GM21619 (cell line): Measurements from ENCODE around the gene MYT1.

Experiments
- ATAC-seq: cut with Tn5 transposase; IDR thresholded peaks from one replicate; pipeline ENCODE4 v1.9.1; 2021; ENCODE audit not compliant: unreplicated experiment

Gene MYT1

GRCh38 chr20:64188682-64189529 lies 24.7 kb downstream of the MYT1 start:
- ATAC-seq: no peak

GRCh38 chr20:64189530-64189966 lies 25.3 kb downstream of the MYT1 start:
- ATAC-seq: no peak

GRCh38 chr20:64189986-64190385 lies 25.7 kb downstream of the MYT1 start:
- no peak for ATAC-seq

- no peak for ATAC-seq
Measured at GRCh38 chr20:64191002-64191401, 26.8 kb downstream of the MYT1 start.

- ATAC-seq: no peak
Measured at GRCh38 chr20:64192406-64192805, 28.2 kb downstream of the MYT1 start.

- ATAC-seq: no peak
Measured at GRCh38 chr20:64193058-64193457, 28.8 kb downstream of the MYT1 start.

GRCh38 chr20:64194269-64194668 lies 30.0 kb downstream of the MYT1 start:
- no peak for ATAC-seq

GRCh38 chr20:64196309-64196708 lies 32.1 kb downstream of the MYT1 start:
- ATAC-seq: no peak

GRCh38 chr20:64196847-64197306 lies 32.6 kb downstream of the MYT1 start:
- ATAC-seq: no peak

GRCh38 chr20:64198347-64198746 lies 34.1 kb downstream of the MYT1 start:
- no peak for ATAC-seq

GRCh38 chr20:64199395-64199794 lies 35.1 kb downstream of the MYT1 start:
- no peak for ATAC-seq

- no peak for ATAC-seq
Measured at GRCh38 chr20:64200740-64201139, 36.5 kb downstream of the MYT1 start.

GRCh38 chr20:64201653-64202052 lies 37.4 kb downstream of the MYT1 start:
- no peak for ATAC-seq

- ATAC-seq: no peak
Measured at GRCh38 chr20:64203037-64203777, 39.0 kb downstream of the MYT1 start.

GRCh38 chr20:64205611-64206026 lies 41.4 kb downstream of the MYT1 start:
- no peak for ATAC-seq

- no peak for ATAC-seq
Measured at GRCh38 chr20:64206614-64207013, 42.4 kb downstream of the MYT1 start.

- ATAC-seq: no peak
Measured at GRCh38 chr20:64207641-64208590, 43.7 kb downstream of the MYT1 start.

- no peak for ATAC-seq
Measured at GRCh38 chr20:64209148-64209547, 44.9 kb downstream of the MYT1 start.

- ATAC-seq: no peak
Measured at GRCh38 chr20:64210656-64211369, 46.6 kb downstream of the MYT1 start.
